ENCODE data around the gene UBE2R2.
"Not testable (repeated sequence)": the region's sequence is repeated elsewhere in the genome, so short reads cannot be mapped to it uniquely, and the experiment has no call there.

UBE2R2 gene

DNA sequence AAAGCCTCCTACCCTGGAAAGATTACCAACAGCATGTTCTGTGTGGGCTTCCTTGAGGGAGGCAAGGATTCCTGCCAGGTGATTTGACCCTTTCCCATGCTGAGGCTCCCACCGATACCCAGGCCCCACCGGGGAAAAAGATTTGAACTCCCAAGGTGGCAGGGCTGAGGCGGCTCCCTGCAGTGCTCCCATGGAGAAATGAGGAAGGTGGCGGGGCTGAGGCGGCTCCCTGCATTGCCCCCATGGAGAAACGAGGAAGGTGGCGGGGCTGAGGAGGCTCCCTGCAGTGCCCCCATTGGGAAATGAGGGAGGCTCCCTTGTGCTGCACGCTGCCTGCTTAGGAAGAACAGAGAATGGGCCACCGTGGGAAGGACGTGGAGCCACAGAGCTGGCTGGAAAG lies 18.4 kb upstream of the UBE2R2 start:
- Histone ChIP-seq H3K9ac (no peak overlapping the region), H3K9me3 (no peaks in the 10 kb centered on the region), H3K4me2 (no peak overlapping the region), H3K4me1 (no peaks in the 10 kb centered on the region), H3K27ac (no peak overlapping the region), H3K27me3 (no peaks in the 10 kb centered on the region; the same call in 1 of the 2 replicates), H3K4me3 (no peak overlapping the region), H3K36me3 (no peaks in the 10 kb centered on the region), H4K20me1 (no peaks in the 10 kb centered on the region)
- no peak for TF ChIP-seq Cebpa-rat (IDR thresholded peaks at IDR 0.05)

DNA sequence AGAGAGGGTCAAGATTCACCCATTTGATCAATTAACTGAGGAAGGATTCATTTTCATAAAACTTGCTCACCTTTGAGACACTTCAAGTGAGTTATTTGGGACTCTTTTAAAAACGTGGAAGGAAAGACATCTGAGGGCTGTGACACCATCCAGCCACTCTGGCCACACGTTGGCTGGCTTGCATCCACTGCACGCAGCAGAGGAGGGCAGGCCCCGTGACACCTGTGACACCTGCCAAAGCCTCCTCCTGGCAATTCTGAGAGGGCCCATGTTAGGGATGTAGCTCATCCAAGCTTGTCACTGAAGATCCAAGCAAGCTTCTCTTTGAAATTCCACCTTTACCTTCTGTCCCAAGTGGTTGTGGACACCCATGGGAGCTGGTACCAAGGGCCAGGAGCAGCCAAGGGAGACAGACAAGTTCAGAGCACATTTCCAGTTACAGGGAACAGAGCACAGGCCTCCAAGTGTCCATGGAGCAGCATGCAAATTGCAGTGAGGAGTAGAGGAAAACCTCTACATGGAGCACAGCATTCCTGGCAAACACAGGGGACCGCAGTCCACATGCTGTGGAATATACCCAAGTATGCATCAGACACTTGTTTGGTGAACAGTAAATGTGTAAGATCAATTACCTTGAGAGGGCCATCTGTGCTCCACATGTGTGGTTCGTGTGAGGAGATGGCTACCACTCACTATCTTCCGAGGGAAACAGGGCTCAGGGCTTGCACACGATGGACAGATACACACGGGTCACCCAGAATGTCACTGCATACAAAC lies 16.8 kb upstream of the UBE2R2 start:
- no peak overlapping the region for H3K9ac ChIP-seq
- no peak overlapping the region for H3K27ac ChIP-seq
- no peak overlapping the region for H3K4me2 ChIP-seq
- no peaks in the 10 kb centered on the region for H4K20me1 ChIP-seq
- no peaks in the 10 kb centered on the region; the same call in 1 of the 2 replicates for H3K27me3 ChIP-seq
- no peaks in the 10 kb centered on the region for H3K9me3 ChIP-seq
- TF ChIP-seq Cebpa-rat (IDR thresholded peaks at IDR 0.05) = no peak
- H3K4me3 ChIP-seq = no peak overlapping the region
- H3K36me3 ChIP-seq = no peaks in the 10 kb centered on the region
- no peaks in the 10 kb centered on the region for H3K4me1 ChIP-seq

DNA sequence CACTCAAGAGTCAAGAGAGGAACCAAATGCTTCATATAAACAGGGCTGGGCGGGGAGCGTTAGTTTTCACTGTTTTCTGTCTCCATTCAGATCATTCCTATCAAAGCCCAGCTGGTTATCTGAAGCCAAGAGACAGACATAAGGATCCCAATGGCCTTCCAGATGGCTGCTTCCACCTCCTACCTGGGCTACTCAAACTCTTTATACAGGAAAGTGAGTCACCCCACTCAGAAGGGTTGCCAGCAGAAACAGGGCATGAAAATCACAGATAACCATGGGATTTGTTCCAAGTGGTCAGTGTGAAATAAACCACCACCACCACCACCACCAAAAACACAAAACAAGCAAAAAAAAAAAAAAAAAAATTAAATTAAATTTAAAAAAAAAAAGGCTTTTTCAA lies 16.1 kb upstream of the UBE2R2 start:
- H3K4me3 ChIP-seq = no peak overlapping the region
- H3K4me1 ChIP-seq = no peaks in the 10 kb centered on the region
- no peaks in the 10 kb centered on the region for H3K9me3 ChIP-seq
- no peaks in the 10 kb centered on the region for H4K20me1 ChIP-seq
- no peaks in the 10 kb centered on the region; the same call in 1 of the 2 replicates for H3K27me3 ChIP-seq
- H3K9ac ChIP-seq = no peak overlapping the region
- H3K36me3 ChIP-seq = no peaks in the 10 kb centered on the region
- H3K4me2 ChIP-seq = no peak overlapping the region
- no peak for TF ChIP-seq Cebpa-rat (IDR thresholded peaks at IDR 0.05)
- no peak overlapping the region for H3K27ac ChIP-seq

DNA sequence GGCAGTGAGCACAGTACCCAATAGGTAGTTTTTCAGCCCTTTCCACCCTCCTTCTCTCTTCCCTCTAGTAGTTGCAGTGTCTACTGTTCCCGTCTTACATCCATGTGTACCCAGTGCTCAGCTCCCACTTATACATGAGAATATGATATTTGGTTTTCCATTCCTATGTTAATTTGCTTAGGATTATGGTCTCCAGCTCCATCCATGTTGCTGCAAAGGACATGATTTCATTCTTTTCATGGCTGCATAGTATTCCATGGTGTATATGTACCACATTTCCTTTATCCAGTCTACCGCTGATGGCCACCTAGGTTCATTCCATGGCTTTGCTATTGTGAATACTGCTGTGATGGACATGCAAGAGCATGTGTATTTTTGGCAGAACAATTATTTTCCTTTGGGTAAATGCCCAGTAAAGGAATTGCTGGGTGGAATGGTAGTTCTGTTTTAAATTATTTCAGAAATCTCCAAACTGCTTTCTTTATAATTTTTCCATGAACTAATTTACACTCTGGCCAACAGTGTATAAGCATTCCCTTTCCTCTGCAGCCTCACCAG lies 14.9 kb upstream of the UBE2R2 start:
- H3K36me3 ChIP-seq, H3K27me3 ChIP-seq, H3K9ac ChIP-seq, H4K20me1 ChIP-seq, H3K4me1 ChIP-seq, H3K4me2 ChIP-seq, H3K9me3 ChIP-seq, H3K4me3 ChIP-seq, H3K27ac ChIP-seq: not testable (repeated sequence)

DNA sequence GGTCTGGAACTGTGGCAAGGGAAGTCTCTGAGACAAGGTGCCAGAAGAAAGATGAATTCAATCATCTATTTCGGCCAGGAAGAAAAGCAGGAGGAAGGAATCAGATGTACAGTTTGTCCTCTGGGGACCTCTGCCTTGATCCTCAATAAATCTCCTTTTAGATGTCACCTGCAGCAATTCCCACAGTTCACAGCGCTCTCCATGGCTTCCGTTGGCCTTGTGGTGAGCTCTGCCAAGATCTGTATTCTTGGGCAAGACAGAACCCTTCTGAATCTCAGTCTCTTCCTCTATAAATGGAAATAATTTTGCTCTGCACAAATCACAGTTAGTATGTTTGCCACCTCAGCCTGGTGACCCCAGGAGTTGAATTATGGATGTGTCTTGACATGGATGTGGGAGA lies 12.8 kb upstream of the UBE2R2 start:
- H3K36me3 ChIP-seq, H3K4me3 ChIP-seq, H3K4me1 ChIP-seq, H3K27me3 ChIP-seq, H3K9me3 ChIP-seq, H3K27ac ChIP-seq, H3K9ac ChIP-seq, H3K4me2 ChIP-seq, H4K20me1 ChIP-seq: not testable (repeated sequence)

DNA sequence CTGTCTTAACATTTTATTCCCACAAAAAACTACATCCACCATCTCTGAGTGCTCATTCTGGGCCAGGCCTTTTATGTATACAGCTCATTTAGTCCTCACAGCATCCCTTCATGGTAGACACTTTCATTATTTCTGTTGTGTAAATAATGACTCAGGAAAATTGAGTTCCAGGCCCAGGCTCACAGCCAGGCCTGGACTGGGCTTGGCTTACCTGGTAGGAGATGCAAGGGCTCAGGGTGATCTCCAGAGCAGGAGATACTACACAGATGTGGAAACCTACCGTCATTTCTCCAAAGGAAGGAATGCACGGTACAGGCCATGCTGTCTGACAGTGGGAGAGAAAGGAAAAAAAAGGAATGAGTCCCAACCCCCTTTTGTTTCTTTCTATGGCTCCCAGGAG lies 9.8 kb upstream of the UBE2R2 start:
- H3K4me1 ChIP-seq, H3K4me2 ChIP-seq, H3K9ac ChIP-seq, H3K4me3 ChIP-seq, H4K20me1 ChIP-seq, H3K27me3 ChIP-seq, H3K36me3 ChIP-seq, H3K9me3 ChIP-seq, H3K27ac ChIP-seq: not testable (repeated sequence)

DNA sequence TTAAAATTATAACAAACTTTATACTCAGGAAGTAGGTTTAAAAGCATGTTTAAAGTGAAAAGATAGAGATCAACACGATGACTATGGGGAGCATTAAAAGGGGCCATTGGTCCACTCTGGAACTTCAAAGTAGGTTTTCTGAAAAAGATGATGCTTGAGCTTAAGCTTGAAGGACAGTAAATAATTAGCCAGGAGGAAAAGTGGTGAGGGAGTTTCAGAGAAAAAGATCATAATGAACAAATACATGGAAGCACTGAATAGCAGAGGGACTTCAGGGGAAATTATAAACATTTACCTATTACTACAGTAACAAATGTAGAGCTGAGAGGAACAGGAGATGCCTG lies 8.0 kb upstream of the UBE2R2 start:
- not testable (repeated sequence) for H3K27me3 ChIP-seq, H3K4me3 ChIP-seq, H3K9ac ChIP-seq, H3K4me1 ChIP-seq, H3K4me2 ChIP-seq, H4K20me1 ChIP-seq, H3K9me3 ChIP-seq, H3K36me3 ChIP-seq, H3K27ac ChIP-seq

DNA sequence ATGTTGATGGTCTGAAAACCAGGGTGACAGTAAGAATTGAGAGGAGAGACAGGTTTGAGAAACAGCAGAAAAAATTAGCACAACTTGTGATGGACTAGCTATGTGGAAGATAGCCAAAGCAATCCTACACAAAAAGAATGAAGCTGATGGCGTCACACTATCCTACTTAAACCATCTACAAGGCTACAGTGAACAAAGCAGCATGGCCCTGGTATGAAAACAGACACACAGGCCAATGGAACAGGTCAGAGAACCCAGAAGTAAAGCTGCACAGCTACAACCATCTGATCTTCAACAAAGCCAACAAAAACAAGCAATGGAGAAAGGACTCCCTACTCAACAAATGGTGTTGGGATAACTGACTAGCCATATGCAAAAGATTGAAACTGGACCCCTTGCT lies 7.5 kb upstream of the UBE2R2 start:
- Histone ChIP-seq H3K36me3 (no peaks in the 10 kb centered on the region), H3K27me3 (no peaks in the 10 kb centered on the region), H3K4me1 (peaks cover 11% of the 10 kb centered on the region; the same call in 1 of the 2 replicates), H3K27ac (no peak overlapping the region), H4K20me1 (no peaks in the 10 kb centered on the region), H3K4me3 (no peak overlapping the region), H3K9ac (no peak overlapping the region), H3K4me2 (no peak overlapping the region), H3K9me3 (no peaks in the 10 kb centered on the region)
- TF ChIP-seq Cebpa-rat (IDR thresholded peaks at IDR 0.05) = no peak

DNA sequence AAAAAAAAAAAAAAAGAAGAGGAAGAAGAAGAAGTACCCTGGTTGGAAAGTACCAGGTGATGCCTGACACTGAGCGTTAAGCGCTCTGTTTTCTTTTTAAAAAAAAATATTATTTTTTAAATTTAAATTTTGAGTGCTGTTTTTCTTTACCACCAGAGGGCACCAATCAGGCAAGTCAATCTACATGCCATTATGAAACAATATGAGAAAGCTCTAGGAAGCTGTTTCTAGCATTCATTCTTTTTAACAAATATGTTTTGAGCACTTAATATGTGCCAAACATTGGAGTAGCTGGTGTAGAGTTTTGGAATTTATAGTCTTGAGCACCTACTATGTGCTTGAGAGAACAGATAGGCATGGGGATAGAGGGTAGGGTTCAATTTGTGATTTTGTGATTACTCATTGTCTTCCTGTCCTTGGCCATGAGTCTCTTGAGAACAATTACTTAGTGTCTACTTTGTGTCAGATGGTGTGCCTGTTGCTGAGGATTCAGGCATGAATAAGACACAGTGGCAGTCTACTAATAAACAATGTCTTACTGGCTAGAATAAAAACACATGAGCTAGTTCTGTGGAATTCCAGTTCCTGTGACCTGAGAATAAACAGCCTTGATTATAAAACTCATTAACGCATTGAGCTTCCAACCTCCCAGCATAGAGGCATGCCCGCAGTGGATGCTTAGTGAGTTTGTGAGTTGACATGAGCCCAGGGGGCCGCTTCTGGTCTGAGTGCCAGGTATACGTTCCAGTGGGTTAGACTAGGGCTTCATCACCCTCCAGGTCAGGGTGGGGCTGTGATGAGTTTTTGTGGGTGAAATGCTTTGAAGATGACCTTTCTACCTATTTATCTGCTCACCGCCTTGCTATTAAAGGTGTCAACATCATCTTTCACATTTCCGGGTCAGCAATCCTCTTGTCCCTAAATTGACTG lies 3.0 kb upstream of the UBE2R2 start:
- no peak for TF ChIP-seq Cebpa-rat (IDR thresholded peaks at IDR 0.05)
- Histone ChIP-seq H3K9me3 (no peaks in the 10 kb centered on the region), H4K20me1 (peaks cover 7% of the 10 kb centered on the region), H3K27me3 (no peaks in the 10 kb centered on the region), H3K4me3 (no peak overlapping the region), H3K36me3 (no peaks in the 10 kb centered on the region), H3K27ac (no peak overlapping the region), H3K4me1 (peaks cover 24% of the 10 kb centered on the region), H3K4me2 (no peak overlapping the region), H3K9ac (no peak overlapping the region)

DNA sequence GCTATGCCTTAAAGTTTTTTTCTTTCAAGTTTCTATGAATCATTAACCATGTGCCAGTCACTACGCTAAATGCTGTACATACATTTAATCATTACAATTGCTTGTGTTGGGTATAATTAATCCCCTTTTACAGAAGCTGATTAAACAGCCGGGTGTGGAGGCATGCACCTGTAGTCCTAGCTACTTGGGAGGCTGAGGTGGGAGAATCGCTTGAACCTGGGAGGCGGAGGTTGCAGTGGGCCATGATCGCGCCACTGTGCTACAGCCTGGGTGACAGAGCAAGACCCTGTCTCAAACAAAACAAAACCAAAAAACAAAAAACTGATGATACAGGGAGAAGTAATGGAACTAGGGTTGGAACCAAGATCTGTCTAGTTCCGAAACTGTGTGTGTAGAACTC lies 1.2 kb upstream of the UBE2R2 start:
- Histone ChIP-seq H3K27ac (peak overlapping the region; percentile 98), H4K20me1 (peaks cover 25% of the 10 kb centered on the region), H3K27me3 (no peaks in the 10 kb centered on the region), H3K9me3 (no peaks in the 10 kb centered on the region), H3K9ac (peak overlapping the region; percentile 97; the same call in 1 of the 2 replicates), H3K36me3 (no peaks in the 10 kb centered on the region), H3K4me1 (peaks cover 42% of the 10 kb centered on the region), H3K4me3 (peak overlapping the region; percentile 75; the same call in 1 of the 2 replicates), H3K4me2 (peak overlapping the region; percentile 93)
- no peak for TF ChIP-seq Cebpa-rat (IDR thresholded peaks at IDR 0.05)

Measured in BLaER1 (cell line).